NOMO-1 treated with DMSO at 0.1 percent for 48 hours (cell line): ENCODE data around the gene SLC6A9.

ENCODE experiments used
- DNase-seq: peaks from one replicate; lab custom pipeline; 2025; ENCODE audit not compliant: unreplicated experiment; lab: John Stamatoyannopoulos, UW

SLC6A9 gene

DNA sequence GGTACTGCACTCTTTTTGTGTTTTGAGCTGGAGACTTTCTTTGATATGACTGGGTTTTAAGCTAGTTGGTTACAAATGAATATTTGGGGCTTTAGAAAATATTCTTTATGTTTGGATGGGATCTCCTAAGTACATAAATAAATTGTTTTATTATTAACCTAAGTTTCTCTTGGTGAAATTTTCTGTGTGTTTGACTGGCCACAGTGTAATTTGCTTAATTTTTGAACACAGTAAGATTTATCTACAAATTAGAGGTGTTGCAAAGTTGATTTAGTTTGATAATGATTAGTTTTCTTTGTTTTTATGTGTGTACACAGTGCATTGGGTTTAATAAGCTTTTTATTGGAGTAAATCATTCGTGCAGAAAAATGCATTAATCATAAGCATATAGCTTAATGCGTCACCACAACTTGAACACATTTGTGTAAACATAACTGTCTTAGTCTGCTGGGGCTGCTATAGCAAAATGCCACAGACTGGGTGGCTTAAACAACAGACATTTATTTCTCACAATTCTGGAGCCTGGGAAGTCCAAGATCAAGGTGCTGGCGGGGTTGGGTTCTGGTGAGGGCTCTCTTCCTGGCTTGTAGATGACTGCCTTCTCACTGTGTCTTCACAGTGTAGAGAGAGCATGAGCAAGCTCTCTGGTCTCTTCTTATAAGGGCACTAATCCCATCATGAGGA is 17.4 kb upstream of the SLC6A9 start:
- no peak for DNase-seq

DNA sequence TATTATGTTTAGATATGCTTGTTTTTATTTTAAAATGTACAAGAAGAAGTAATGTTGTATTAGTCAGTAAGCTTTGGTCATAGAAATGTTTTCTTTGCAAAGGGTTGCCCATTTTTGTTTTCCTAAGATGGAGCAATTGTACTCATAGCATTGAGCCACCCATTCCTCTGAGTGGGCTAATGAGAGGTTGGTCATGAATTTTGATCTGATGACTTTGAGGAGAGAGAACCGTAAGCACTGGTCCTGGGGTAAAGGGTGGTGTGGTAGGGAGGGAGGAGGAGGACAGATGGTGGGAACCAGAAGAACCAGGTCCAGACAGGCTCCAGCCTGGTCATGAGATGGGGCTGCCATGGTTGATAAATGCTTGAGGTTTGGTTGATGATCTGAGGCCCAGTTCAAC is 15.9 kb upstream of the SLC6A9 start:
- no peak for DNase-seq

DNA sequence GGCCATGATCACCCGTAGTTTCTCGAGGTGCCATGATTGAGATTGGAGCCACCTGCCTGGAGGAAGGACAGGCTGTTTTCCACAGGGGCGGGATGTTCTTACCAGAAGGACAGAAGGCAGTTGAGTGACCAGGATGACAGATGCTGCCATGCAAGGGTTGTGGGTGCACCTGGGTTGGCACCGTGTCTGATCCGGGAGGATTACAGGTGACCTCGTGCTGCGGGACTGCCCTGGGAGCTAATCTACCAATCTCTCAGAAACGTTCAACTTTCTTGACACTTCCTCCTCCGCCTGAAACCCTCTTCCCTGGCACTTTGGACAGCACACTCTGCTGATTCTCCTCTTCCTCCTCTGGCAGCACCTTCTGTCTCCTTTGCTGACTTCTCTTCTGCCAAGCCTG is 13.8 kb upstream of the SLC6A9 start:
- no peak for DNase-seq

DNA sequence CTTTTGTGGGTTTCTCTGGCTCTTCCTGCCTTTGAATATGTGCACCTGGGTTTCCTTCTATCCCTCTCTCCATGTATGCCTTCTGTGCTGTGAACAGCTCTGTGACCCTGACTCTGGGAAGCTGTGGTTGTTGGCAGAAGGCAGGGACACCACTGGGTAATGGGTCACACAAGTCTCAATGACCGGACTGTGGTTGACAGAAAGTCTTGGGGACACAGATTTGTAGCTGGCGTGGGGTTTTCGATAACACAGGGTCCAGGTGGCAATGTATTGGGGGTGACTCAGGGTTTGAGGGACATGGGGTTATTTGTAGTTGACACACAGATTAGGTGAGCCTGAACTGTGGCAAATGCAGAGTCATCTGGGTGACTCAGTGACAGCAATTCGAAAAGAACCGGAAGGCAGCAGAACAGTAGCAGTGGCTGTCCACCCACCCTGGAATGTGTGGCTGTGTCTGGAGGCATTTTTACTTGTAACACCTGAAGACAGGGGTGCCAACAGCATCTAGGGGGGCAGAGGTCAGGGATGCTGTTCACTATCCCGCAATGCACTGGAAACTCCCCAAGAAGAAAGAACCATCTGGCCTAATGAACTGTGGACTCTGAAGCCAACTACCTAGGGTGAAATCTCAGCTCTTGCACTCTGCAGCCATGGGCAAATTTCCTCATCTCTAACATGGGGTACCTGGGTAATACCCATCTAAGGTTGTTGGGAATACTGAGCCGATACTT is 13.0 kb upstream of the SLC6A9 start:
- DNase-seq: no peak

DNA sequence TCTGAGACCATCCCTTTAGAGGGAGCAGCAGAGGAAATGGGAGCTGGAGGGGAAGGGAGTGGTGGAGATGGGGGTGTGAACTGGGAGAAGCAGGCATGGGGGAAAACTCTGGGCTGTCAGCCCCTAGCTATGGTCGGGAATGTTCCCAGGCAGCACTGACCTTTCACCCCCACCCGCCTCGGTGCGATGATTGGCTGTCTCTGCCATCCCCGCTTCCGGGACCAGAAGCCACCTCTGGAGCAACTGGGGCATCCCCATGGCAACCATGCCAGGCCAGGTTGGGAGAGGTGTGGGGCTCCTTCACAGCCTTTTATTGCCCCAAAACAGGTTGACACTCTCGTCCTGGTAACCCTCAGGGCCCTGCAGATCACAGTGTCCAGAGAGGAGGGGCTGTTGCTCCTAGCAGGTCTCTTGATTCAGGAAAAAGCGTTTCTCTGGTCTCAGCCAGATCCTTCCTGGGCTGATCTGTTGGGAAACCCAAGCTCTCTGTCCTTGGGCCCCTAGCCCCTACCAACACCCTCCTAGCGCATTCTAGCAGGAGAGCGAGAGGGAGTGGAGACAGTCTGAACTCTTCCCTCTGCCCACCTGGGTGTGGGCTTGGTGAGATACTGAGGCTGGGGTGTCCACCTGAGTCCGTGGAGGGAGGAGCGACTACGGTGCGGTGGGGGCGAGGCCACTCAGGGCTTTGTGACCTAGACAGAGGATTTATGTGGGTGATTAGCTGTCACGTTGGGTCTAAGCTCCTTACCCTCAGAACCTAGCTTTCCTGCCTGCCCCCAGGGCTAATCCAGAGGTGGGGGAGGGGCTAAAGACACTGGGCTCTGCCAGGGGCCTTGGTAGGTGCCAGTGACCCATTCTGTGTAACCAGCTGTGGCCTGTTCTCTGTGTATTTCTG is 12.2 kb upstream of the SLC6A9 start:
- DNase-seq: no peak

DNA sequence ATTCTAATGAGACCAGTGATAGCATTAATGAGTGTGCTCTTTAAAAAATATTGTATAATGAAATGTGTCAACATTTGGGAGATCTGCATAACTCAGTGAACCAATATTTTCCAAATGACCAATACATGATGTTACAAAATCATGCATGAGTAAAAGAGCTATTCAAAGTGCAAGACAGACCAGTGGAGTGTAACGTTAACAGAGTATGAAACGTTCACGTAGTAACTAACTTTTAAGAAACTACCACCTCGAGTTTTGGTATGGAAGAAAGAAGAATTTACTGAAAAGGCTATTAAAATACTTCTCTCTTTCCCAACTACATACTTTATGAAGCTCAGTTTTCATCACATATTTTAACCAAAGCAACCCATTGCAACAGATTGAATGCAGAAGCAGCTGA is 9.6 kb upstream of the SLC6A9 start:
- DNase-seq: no peak

DNA sequence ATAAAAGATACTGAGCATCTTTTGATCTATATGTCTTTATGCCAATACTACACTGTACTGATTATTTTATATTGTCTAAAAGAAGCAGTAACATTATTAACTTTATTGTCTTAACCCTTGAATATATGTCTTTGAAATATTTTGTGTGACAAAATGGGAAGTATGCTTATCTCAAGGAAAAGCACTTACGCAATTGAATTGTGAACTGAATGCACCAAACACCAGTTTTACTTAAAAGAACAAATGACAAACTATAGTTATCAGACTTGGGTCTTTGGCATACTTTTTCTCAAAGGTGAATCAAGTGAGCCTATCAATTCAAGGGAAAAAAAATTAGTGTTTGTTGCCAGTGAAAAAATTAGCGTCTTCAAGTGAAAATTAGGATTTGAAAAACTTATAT is 9.2 kb upstream of the SLC6A9 start:
- DNase-seq: peak; percentile 35

DNA sequence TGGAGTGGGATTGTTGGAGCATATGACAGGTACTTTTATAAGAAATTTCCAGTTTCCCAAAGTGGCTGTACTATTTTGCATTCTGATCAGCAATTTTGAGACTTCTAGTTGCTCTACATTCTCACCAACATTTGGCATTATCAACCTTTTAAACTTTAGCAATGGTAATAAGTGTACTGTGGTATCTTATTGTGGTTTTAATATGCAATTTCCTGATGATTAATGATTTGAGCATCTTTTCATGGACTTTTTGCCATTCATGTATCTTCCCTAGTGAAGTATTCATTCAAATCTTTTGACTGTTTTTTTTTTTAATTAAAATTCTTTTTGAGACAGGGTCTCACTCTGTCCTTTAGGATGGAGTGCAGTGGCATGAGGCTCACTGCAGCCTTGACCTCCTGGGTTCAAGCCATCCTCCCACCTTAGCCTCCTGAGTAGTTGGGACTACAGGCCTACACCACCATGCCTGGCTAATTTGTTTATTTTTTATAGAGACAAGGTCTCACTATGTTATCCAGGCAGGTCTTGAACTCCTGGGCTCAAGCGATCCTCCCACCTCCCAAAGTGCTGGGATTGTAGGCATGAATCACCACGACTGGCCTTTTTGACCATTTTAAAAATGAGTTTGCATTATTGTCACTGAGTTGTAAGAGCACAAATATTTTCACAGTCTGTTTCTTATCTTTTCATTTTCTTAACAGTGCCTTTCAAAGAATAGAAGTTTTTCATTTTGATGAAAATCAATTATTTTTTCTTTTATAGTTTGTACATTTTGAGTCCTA is 7.8 kb upstream of the SLC6A9 start:
- DNase-seq: no peak

DNA sequence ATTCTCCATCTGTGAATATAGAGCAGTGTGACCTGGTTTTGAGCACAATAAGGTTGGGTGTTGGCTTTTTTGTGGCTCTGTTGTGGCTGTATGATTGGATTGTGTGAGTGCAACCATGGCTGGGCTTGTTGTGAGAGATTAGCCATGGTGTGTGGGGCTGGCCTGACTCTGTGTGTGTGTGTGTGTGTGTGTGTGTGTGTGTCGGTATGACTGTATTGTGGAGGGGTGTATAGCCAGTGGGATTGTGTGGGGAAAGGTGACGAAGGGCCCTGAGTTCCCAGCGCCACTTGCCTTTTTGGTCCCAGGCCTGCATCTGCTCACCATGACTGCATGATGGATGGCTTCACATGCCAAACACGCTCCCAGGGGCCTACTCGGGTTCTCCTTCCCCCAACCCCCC is 5.9 kb upstream of the SLC6A9 start:
- no peak for DNase-seq

DNA sequence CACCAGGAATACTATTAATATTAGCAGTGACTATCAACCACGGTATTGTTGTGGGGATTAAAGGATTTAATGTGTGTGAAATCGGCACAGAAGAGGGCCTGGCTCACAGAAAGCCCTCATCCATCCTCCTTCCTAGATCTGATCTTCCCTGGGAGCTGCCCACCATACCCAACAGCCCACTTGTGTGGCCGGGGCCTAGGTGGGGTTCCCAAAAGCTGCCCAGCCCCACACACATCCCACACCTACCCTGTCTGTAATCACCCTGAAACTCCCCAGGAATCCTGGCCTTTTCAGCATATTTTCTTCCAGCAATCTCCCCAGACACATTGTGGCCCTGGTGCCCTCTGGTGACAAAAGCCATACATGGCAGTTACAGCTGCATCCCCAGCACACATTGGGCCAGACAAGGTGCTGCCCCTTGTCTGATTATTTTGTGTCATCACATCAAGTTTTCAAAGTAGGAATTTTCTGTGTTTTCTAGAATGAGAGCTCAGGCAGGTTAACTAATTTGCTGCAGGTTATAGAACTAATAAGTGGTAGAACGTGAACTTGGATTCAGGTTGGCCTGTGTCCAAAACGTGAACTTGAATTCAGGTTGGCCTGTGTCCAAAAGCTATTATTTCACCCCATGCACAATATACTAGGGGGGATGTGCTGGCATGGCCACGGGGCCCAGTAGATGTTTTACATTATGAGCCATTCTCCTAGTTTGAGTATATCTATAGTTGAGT is 5.3 kb upstream of the SLC6A9 start:
- peak; percentile 37 for DNase-seq

DNA sequence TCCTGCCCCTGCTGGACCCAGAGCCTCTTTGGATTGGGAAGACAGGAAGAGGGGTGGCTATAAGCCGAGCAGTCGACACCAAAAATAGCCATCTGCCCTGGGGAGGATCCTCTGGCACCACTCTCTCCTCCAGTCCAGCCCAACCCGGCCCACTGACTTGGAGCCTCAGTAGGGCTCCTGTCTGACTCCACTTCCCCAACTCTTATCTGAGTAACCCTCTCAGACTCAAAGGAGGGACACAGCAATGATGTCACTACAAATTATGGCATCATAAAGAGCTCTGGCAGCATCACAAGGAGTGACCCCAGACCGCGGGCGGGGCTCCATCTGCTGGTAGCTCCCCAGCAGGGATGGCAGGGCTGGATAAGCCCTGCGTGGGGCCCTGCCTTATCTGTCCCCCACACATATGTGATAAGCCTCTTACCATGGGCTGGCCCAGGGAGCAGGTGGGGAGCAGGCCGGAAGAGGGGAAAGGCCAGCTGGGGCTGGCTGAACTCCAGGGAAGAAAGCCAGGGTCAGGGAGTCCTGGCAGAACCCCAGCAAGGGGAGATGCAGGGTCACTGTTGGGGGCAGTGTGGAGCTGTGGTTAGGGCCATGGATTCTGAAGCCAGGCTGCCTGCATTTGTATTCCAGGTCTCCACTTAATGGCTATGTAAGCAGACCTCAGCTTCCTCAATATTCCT is 4.6 kb upstream of the SLC6A9 start:
- DNase-seq: no peak

DNA sequence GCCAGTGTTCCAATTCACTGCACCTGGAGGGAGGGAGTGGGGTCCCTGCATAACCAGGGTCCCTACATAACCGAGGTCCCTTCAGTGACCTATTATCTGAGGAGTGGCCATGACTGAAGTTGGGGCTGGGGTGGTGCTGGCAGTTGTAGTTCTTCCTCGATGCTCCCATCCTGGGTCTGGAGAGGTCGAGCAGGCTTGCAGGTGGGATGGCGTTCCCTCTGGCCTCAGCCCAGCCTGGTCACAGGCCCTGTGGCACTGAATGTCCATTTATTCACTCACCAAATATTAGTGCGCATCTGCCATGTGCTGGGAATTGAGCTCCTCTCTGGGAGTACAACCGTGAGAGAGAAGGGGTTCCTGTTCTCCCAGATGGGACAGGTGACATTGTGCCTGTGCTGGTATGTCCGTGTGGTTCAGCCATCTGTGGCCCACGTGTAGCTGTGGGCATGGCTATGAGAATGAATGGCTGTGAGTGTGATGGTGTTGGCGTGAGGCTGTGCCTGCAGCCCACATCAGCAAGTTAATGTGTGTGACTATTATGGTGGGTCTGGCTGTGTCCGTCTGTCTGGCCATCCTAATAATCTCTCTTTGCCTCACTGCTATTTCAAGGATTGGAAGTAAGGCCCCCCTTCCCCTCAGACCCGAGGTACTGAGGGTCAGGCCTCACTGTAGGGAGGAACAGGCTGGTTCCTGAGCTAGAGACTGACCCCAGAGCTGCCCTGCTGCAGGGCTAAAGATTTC is 3.9 kb upstream of the SLC6A9 start:
- no peak for DNase-seq

DNA sequence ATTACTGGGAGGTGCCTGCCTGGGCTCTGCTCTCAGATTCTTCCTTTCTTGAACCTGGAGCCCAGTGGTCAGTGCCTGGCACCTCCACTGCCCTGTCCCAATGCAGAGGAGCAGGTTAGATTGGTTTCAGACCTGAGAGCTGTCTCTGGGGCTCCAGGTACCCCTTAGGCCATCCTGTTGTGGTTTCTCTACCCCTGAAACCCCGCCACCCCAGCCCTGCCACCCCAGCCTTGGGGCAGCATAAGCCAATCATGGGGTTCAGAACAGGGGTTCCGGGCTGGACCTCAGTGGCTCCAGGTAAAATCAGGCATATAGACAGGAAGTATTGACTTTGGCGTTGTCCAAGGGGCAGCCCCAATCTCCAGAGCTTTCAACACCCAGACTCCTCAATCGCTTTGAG is 3.2 kb upstream of the SLC6A9 start:
- no peak for DNase-seq

DNA sequence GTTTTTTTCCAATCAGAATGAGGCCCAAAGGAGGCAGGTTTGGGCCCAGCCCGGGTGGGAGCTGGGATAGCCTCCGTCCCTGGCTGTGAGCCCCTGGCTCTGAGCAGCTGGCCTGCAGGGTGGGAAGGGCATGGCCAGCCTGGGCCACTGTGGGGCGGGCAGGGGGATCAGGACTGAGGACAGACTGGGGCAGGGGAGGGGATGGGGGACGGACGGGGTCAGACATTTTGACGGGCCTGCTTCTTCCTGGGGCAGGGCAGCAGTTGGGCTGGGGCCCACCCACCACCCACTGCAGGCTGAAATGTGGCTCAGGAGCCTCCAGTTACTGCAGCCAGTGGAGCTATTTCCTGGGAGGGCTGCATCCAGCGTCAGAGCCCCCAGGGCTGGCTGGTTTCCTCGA is 2.5 kb upstream of the SLC6A9 start:
- DNase-seq: no peak

DNA sequence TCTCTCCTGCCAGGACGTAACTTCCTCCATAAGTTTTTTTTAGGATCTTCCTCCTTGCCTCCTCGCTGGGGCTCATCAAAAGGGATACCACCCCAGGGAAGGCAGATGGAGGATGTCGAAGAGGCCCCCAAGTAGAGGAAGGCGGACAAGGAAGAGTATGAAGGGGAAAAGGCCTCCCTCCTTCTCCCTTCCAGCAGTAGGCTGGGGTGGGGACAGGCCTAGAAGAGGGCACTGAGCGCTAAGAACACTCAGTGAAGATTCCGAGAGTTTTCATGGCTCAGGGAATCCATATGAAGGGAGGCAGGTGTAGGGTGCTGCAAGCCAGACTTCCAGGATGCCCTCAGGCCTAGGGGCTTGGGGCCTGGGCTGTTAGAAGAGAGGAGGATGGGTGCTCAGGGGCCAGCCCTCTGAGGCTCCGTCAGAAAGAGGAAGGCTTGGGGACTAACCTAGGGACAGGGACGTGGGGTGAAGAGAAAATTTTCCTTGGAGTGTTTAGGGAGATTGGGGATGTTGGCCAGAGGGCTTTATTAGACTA is 1.8 kb upstream of the SLC6A9 start:
- DNase-seq: no peak

DNA sequence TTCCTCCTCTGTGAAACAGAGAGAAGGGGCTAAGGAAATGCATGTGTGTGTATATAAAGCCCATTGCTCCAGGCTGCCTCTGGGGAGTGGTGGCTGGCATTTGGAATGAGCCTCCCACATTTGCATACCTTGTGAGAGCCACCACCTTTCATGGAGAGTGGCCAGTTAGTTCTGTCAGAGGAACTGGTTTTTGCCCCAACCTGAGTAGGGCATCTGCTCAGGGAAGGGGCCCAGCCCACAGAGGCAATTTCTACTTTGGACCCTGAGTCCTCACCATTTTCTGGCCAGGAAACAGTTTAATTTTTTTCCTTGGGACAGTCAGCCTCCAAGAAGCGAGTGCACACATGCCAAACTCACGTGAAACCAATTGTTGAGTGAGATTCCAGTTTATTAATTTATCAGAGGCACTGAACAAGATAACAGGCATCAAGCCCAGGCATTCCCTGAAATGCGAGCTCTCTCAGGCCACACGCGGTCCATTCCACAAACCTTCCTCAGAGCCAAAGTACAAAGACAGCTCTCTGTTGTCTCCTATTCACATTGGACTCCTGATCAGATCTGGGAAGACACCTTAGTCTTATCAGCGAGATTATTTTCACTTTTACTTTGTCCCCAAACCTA is 1.0 kb upstream of the SLC6A9 start:
- DNase-seq: no peak

DNA sequence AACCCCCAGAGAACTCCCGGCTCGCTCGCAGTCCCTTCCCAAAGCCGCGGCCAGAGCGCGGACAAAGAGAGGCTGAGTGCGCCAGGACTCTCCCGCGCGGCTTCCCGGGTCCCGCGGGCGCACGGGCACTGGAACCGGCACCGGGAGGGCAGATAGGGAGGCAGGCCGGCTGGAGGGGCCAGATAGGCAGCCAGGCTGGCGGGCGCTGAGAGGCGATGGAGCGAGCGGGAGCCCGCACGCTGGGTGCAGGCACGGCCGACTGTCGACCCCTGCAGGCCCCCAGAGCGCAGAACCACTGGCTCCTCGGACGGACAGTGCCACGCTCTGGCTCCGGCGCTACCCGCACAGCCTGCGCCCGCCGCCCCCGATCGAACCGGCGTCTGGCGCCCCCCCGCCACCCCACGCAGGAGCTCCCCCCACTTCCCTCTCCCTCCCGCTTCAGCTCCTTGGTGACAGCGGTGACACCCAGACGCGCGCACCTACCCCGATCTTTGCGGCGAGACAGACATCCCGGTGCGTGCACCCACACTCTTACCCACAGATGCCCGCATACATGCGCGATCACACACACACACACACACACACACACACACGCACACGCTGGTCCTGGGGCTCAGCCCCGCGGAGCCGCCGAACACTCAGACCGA is 534 bp downstream of the SLC6A9 start:
- peak; percentile 37 for DNase-seq
